Gastrocnemius medialis (tissue), 4 donors: ENCODE results near the gene UBE4B. TPM values are rescaled to one million over a fixed set of nuclear protein-coding genes. Genes with fewer than 3 reads are reported as not detected.
A peak's percentile ranks its signal among the peaks of the same experiment; 100 is the strongest.

Source experiments
- ATAC-seq, 2 donors: fragments of 150-250 bp; one replicate each; pipeline ENCODE4 v1.9.1; 2016
- DNase-seq, 2 donors: peaks; one replicate each; pipeline ENCODE4 v3.0.0-alpha.2; 2019
- H3K27ac ChIP-seq, 4 donors: fragments of 200-600 bp; sonication (generic); 1 replicate in 1 of 4; 2 replicates in 3 of 4; pipeline ENCODE4 v1.5.1; 2016 to 2018; ENCODE audit warnings: mild to moderate bottlenecking in 2 of 4, moderate library complexity in 1 of 4
- H3K27me3 ChIP-seq, 3 donors: fragments of 200-600 bp; sonication (generic) in 2 of 3; 1 replicate in 1 of 3; 2 replicates in 2 of 3; pipeline versions ENCODE4 v1.5.1 to v1.6.0; 2016 to 2019; ENCODE audit warnings: mild to moderate bottlenecking in 1 of 3, moderate library complexity in 1 of 3
- H3K36me3 ChIP-seq, 2 donors: fragments of 200-600 bp; sonication (generic) in 1 of 2; one replicate each; pipeline ENCODE4 v1.5.1; 2017 to 2018
- H3K4me1 ChIP-seq, 2 donors: fragments of 200-600 bp; sonication (generic) in 1 of 2; one replicate each; pipeline ENCODE4 v1.5.1; 2016 to 2017; ENCODE audit warnings: mild to moderate bottlenecking in 2 of 2
- H3K4me3 ChIP-seq, 4 donors: fragments of 200-600 bp; sonication (generic) in 3 of 4; 1 replicate in 1 of 4; 2 replicates in 3 of 4; pipeline ENCODE4 v1.5.1; 2016 to 2019; ENCODE audit warnings: mild to moderate bottlenecking in 2 of 4
- H3K9me3 ChIP-seq, 3 donors: fragments of 200-600 bp; sonication (generic) in 2 of 3; 1 replicate in 1 of 3; 2 replicates in 2 of 3; pipeline ENCODE4 v1.5.1; 2016 to 2019
- CTCF ChIP-seq, 5 experiments: fragments of 450-650 bp in 3 of 5; fragments of 200-600 bp in 2 of 5; sonication (generic) in 2 of 5; IDR thresholded peaks in 4 of 5; conservative IDR thresholded peaks in 1 of 5; 1 replicate in 4 of 5; 2 replicates in 1 of 5; pipeline ENCODE4 v1.5.1; 2016 to 2019; ENCODE audit warnings: antibody characterized with exemption in 5 of 5, mild to moderate bottlenecking in 3 of 5, moderate library complexity in 3 of 5
- POLR2A ChIP-seq, 2 donors: fragments of 450-650 bp; IDR thresholded peaks; one replicate each; pipeline ENCODE4 v1.6.1; 2017; ENCODE audit warnings: antibody characterized with exemption in 2 of 2, mild to moderate bottlenecking in 2 of 2, moderate library complexity in 2 of 2
- in situ Hi-C, 4 donors: fragments of 200-750 bp; cut with MboI; loops; one replicate each; pipeline versions ENCODE4 v1.15.0 to v1.8.0; 2017; ENCODE audit warnings: low sequenced_read_pairs in 4 of 4
- intact Hi-C: fragments of 100-400 bp; cut with DNase I; formaldehyde crosslinking; loops from one replicate; pipeline ENCODE4 v1.15.1; 2023; ENCODE audit warnings: low total_unique reads
- total RNA-seq, 4 donors: library from RNA; depleted of rRNA; stranded (reverse); fragments of >200 nt; gene quantifications; one replicate each; pipeline versions ENCODE4 v1.1.0 to v1.2.3, GENCODE V29; 2016

Gene UBE4B
- total RNA-seq, 4 donors from 2014 or later, result 42.6 to 143 (median 98.2) TPM

GRCh38 chr1:10212476-10212875 is 179.7 kb downstream of the UBE4B start:
- no peaks in the 10 kb centered on the region for H3K36me3 ChIP-seq
- H3K4me3 ChIP-seq, result peak overlapping the region; percentile 83 to 89 (median 88)
- TF ChIP-seq CTCF (IDR thresholded peaks at IDR 0.05 in 4 of 5, conservative IDR thresholded peaks at IDR 0.05 in 1 of 5) (no peak), POLR2A (IDR thresholded peaks at IDR 0.05) (no peak)
- in situ Hi-C loops (loop anchor here in 2 of 4 donors (10.0 to 25.0 kb wide), 2 partner anchors 72 to 125 kb away; no protein-coding TSS in a partner anchor), intact Hi-C loops (loop anchor here (1.0 to 10.0 kb wide), 2 partner anchors 74 to 958 kb away; no protein-coding TSS in a partner anchor)
- no peak for DNase-seq
- H3K4me1 ChIP-seq, result peaks cover 60 to 61% of the 10 kb centered on the region in 2 donors
- no peak for ATAC-seq
- peak overlapping the region; percentile 98 to 99 (median 99) for H3K27ac ChIP-seq
- no peaks in the 10 kb centered on the region for H3K9me3 ChIP-seq
- H3K27me3 ChIP-seq, result no peaks in the 10 kb centered on the region

- peak overlapping the region; percentile 1 to 89 (median 51) for H3K4me3 ChIP-seq
- peaks cover 67 to 68% of the 10 kb centered on the region in 2 donors for H3K4me1 ChIP-seq
- intact Hi-C loops, result loop anchor here (10.0 kb wide), 1 partner anchor 958 kb away; no protein-coding TSS in a partner anchor
- no peaks in the 10 kb centered on the region for H3K36me3 ChIP-seq
- no peaks in the 10 kb centered on the region for H3K27me3 ChIP-seq
- DNase-seq, result no peak
- peak overlapping the region; percentile 98 to 99 (median 99) for H3K27ac ChIP-seq
- H3K9me3 ChIP-seq, result no peaks in the 10 kb centered on the region
- in situ Hi-C loops, result loop anchor here in 2 of 4 donors (10.0 to 25.0 kb wide), 2 partner anchors 72 to 124 kb away; no protein-coding TSS in a partner anchor
- no peak for ATAC-seq
- no peak for TF ChIP-seq CTCF (IDR thresholded peaks at IDR 0.05 in 4 of 5, conservative IDR thresholded peaks at IDR 0.05 in 1 of 5)
- TF ChIP-seq POLR2A (IDR thresholded peaks at IDR 0.05), result no peak
Measured at GRCh38 chr1:10213186-10213705, 180.5 kb downstream of the UBE4B start.

- DNase-seq, result peak in 1 of 2 donors; percentile 31
- Histone ChIP-seq H3K27me3 (no peaks in the 10 kb centered on the region), H3K4me3 (peak overlapping the region; percentile 23 to 39 (median 34)), H3K27ac (peak overlapping the region; percentile 98 to 99 (median 99)), H3K9me3 (no peaks in the 10 kb centered on the region), H3K4me1 (peaks cover 85 to 88% of the 10 kb centered on the region in 2 donors), H3K36me3 (no peaks in the 10 kb centered on the region)
- peak in 1 of 2 donors; percentile 9 for ATAC-seq
- TF ChIP-seq POLR2A (IDR thresholded peaks at IDR 0.05), result no peak
- TF ChIP-seq CTCF (IDR thresholded peaks at IDR 0.05 in 4 of 5, conservative IDR thresholded peaks at IDR 0.05 in 1 of 5), result no peak
- in situ Hi-C loops (loop anchor here in 2 of 4 donors (10.0 to 25.0 kb wide), 2 partner anchors 69 to 121 kb away; no protein-coding TSS in a partner anchor), intact Hi-C loops (loop anchor here (10.0 kb wide), 1 partner anchor 961 kb away; no protein-coding TSS in a partner anchor)
Measured at GRCh38 chr1:10216090-10216749, 183.5 kb downstream of the UBE4B start.

GRCh38 chr1:10217748-10218441 is 185.1 kb downstream of the UBE4B start:
- ATAC-seq (peak in 1 of 2 donors; percentile 13), DNase-seq (peak in 1 of 2 donors; percentile 16)
- TF ChIP-seq CTCF (IDR thresholded peaks at IDR 0.05 in 4 of 5, conservative IDR thresholded peaks at IDR 0.05 in 1 of 5) (no peak), POLR2A (IDR thresholded peaks at IDR 0.05) (no peak)
- Histone ChIP-seq H3K4me3 (peak overlapping the region in 1 of 4 donors; percentile 6), H3K4me1 (peaks cover 83 to 94% of the 10 kb centered on the region in 2 donors), H3K9me3 (no peaks in the 10 kb centered on the region), H3K27ac (peak overlapping the region; percentile 98 to 99 (median 99)), H3K27me3 (no peaks in the 10 kb centered on the region), H3K36me3 (no peaks in the 10 kb centered on the region)
- in situ Hi-C loops, result loop anchor here in 2 of 4 donors (10.0 to 25.0 kb wide), 2 partner anchors 67 to 119 kb away; no protein-coding TSS in a partner anchor
- intact Hi-C loops, result loop anchor here (10.0 kb wide), 1 partner anchor 963 kb away; no protein-coding TSS in a partner anchor
